GM10847 (cell line): ENCODE data around the gene PTPN2.

Experiments
- POLR2A ChIP-seq: IDR thresholded peaks from 2 replicates; pipeline ENCODE4 v1.6.1; 2011; ENCODE audit not compliant: insufficient read length; ENCODE audit errors: extremely low read depth

The PTPN2 gene

GRCh38 chr18:12751503-12751884 is 132.5 kb downstream of the PTPN2 start:
- TF ChIP-seq POLR2A: no peak

GRCh38 chr18:12750715-12751502 is 133.1 kb downstream of the PTPN2 start:
- TF ChIP-seq POLR2A: no peak

GRCh38 chr18:12750076-12750714 is 133.8 kb downstream of the PTPN2 start:
- TF ChIP-seq POLR2A: no peak

- no peak for TF ChIP-seq POLR2A
These were observed 134.9 kb downstream of the PTPN2 start for GRCh38 chr18:12749121-12749520.

- TF ChIP-seq POLR2A: no peak
These were observed 135.4 kb downstream of the PTPN2 start for GRCh38 chr18:12748671-12749070.

- TF ChIP-seq POLR2A: no peak
These were observed 136.3 kb downstream of the PTPN2 start for GRCh38 chr18:12747530-12748315.

- no peak for TF ChIP-seq POLR2A
These were observed 138.8 kb downstream of the PTPN2 start for GRCh38 chr18:12745095-12745795.

GRCh38 chr18:12744103-12744502 is 139.9 kb downstream of the PTPN2 start:
- TF ChIP-seq POLR2A: no peak

GRCh38 chr18:12742453-12742852 is 141.6 kb downstream of the PTPN2 start:
- no peak for TF ChIP-seq POLR2A
